Natural killer cell (primary cell): ENCODE results near the gene MAP1S. TPM values are rescaled to one million over a fixed set of nuclear protein-coding genes. Genes with fewer than 3 reads are reported as not detected.

Experiments used
- ATAC-seq, 3 donors: fragments of 150-1000 bp in 2 of 3; fragments of 200-7000 bp in 1 of 3; cut with Tn5 transposase; 1 replicate in 1 of 3; 2 replicates in 2 of 3; pipeline ENCODE4 v1.10.0; 2021; ENCODE audit warnings: mild to moderate bottlenecking in 2 of 3, moderate library complexity in 2 of 3
- DNase-seq, 2 donors: peaks; one replicate each; pipeline versions ENCODE4 v3.0.0 to v3.0.0-alpha.2; 2013 to 2021; ENCODE audit warnings: mixed read lengths in 1 of 2
- H3K27ac ChIP-seq: one replicate; pipeline ENCODE4 v1.5.1; 2013; ENCODE audit warnings: mild to moderate bottlenecking, low read length
- H3K27me3 ChIP-seq: one replicate; pipeline ENCODE4 v1.6.1; 2013; ENCODE audit warnings: low read length; ENCODE audit not compliant: control insufficient read depth, insufficient read depth
- H3K36me3 ChIP-seq: one replicate; pipeline ENCODE4 v1.6.1; 2013; ENCODE audit warnings: low read length; ENCODE audit not compliant: control insufficient read depth, insufficient read depth
- H3K4me1 ChIP-seq: one replicate; pipeline ENCODE4 v1.6.1; 2013; ENCODE audit warnings: low read length; ENCODE audit not compliant: control insufficient read depth, insufficient read depth
- H3K4me3 ChIP-seq: one replicate; pipeline ENCODE4 v1.5.1; 2013; ENCODE audit warnings: low read length
- H3K9me3 ChIP-seq: one replicate; pipeline ENCODE4 v1.6.1; 2013; ENCODE audit warnings: low read length; ENCODE audit not compliant: control insufficient read depth, insufficient read depth
- H3K27ac Mint-ChIP-seq, 2 donors: one replicate each; pipeline ENCODE4 v1.8.0; 2022; ENCODE audit warnings: mild to moderate bottlenecking in 2 of 2, mixed read lengths in 2 of 2, moderate library complexity in 1 of 2
- H3K27me3 Mint-ChIP-seq, 2 donors: one replicate each; pipeline ENCODE4 v1.8.0; 2022; ENCODE audit warnings: low read depth in 2 of 2, mixed read lengths in 2 of 2
- H3K36me3 Mint-ChIP-seq: one replicate; pipeline ENCODE4 v1.8.0; 2022; ENCODE audit warnings: mixed read lengths
- H3K4me1 Mint-ChIP-seq, 2 donors: one replicate each; pipeline ENCODE4 v1.8.0; 2022; ENCODE audit warnings: mixed read lengths in 2 of 2
- H3K4me3 Mint-ChIP-seq: one replicate; pipeline ENCODE4 v1.8.0; 2022; ENCODE audit warnings: mild to moderate bottlenecking, moderate library complexity, mixed read lengths
- H3K9me3 Mint-ChIP-seq, 2 donors: one replicate each; pipeline ENCODE4 v1.8.0; 2022; ENCODE audit warnings: mixed read lengths in 2 of 2
- WGBS: methylation state at CpG from one replicate; pipeline ENCODE4 v1.1.7; 2013; ENCODE audit warnings: missing lambda C conversion rate; ENCODE audit not compliant: insufficient coverage; 5-methylcytosine and 5-hydroxymethylcytosine counted together
- intact Hi-C: fragments of 100-400 bp; cut with micrococcal nuclease; formaldehyde crosslinking; loops from one replicate; pipeline ENCODE4 v1.14.2; 2022
- total RNA-seq, 4 donors: library from RNA; stranded (reverse); fragments of 120-200 nt in 1 of 4; gene quantifications; one replicate each; pipeline versions ENCODE4 v1.2.3 to v1.2.4, GENCODE V29; 2013 to 2022
- TF ChIP-seq, protein P1 (sequence below): fragments of 200-600 bp; IDR thresholded peaks from one replicate; pipeline ENCODE4 v1.8.0; 2022; ENCODE audit warnings: antibody characterized with exemption

The MAP1S gene
- total RNA-seq, 3 donors from 2014 or later (not counting 1 experiment from before 2014, with no cell fraction given), result 41.0 to 59.4 (median 45.8) TPM

DNA sequence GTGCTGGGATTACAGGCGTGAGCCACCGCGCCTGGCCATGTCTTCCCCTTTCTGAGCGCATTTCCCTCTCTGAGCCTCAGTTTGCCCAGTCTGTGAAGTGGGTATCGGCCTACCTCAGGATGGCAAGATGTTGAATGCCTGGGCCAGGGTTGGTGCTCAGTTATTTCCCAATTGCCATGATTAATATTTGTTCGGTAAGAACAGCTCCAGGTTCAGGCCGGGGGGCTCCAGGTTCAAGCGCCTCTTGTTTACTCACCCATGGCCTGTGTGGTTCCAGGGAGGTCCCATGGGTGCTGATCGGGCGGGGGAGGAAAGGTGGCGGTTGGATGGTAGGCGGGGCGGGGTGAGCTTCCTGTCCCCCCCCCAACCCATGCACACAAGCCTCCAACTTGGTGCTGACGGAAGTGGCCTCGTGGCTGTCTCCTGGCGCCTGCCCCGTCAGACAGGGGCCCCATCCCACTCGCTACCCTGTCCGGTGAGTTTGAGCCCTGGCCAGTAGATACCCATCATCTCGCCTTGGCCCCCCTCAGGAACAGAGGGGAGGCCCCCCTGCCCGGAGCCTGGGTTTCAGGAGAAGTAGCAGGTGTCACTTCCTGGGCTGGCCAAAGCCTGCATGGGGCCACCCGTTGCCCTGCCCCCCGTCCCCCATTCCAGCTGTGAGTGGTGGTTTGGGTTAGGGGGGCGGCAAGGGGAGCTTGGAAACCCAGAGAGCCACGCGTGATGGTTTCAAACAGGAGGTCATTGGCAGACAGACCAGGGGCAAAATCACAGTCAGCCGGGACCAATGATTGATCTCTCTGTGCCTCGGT is 32.0 kb downstream of the MAP1S start, which contains the start of gene FCHO1:
Gene FCHO1 (plus strand): TSS at position 375 of the 809 bp plus-strand sequence. CDS start 3,688 bp downstream, outside the sequence.
- H3K4me3 Mint-ChIP-seq, result peak within 1 kb of the TSS; percentile 92
- no peaks in the 10 kb centered on the region for H3K9me3 Mint-ChIP-seq
- ATAC-seq, result peak; percentile 70 to 75 (median 73)

DNA sequence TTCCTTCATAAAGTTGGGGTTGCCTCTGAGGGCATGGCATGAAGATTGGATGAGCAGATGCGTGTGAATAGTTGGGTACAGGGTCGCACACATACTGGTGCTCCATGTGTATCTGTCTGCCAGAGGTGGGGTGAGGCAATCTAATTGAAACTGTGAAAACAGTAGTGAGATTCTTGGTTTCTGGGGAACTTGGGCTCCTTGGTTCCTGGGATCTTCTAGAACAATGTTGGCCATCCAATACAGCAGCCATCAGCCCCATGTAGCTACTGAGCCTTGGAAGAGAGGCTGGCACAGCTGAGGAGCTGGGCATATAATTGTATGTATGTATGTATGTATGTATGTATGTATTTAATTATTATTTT is 32.6 kb downstream of the MAP1S start:
- Histone ChIP-seq H3K27me3 (no peaks in the 10 kb centered on the region), H3K27ac (peak overlapping the region; percentile 83), H3K9me3 (no peaks in the 10 kb centered on the region), H3K4me3 (peak overlapping the region; percentile 50), H3K36me3 (peaks cover 20% of the 10 kb centered on the region), H3K4me1 (peaks cover 87% of the 10 kb centered on the region)
- Mint-ChIP-seq H3K4me3 (peak overlapping the region; percentile 92), H3K27ac (peak overlapping the region; percentile 95), H3K27me3 (no peaks in the 10 kb centered on the region), H3K36me3 (no peaks in the 10 kb centered on the region), H3K4me1 (peaks cover 35 to 53% of the 10 kb centered on the region in 2 donors), H3K9me3 (no peaks in the 10 kb centered on the region)
- TF ChIP-seq, protein P1, sequence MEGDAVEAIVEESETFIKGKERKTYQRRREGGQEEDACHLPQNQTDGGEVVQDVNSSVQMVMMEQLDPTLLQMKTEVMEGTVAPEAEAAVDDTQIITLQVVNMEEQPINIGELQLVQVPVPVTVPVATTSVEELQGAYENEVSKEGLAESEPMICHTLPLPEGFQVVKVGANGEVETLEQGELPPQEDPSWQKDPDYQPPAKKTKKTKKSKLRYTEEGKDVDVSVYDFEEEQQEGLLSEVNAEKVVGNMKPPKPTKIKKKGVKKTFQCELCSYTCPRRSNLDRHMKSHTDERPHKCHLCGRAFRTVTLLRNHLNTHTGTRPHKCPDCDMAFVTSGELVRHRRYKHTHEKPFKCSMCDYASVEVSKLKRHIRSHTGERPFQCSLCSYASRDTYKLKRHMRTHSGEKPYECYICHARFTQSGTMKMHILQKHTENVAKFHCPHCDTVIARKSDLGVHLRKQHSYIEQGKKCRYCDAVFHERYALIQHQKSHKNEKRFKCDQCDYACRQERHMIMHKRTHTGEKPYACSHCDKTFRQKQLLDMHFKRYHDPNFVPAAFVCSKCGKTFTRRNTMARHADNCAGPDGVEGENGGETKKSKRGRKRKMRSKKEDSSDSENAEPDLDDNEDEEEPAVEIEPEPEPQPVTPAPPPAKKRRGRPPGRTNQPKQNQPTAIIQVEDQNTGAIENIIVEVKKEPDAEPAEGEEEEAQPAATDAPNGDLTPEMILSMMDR, result no peak
- intact Hi-C loops, result no loop called here
- DNase-seq, result no peak
- WGBS, result 2% methylated on average over 2 of the region's 2 CpGs
- ATAC-seq, result no peak

More for the DNA sequence above, 32.0 kb downstream of the MAP1S start, which contains the start of gene FCHO1:
- Histone ChIP-seq H3K27ac (peak within 1 kb of the TSS; percentile 83), H3K4me3 (peak within 1 kb of the TSS; percentile 50), H3K9me3 (no peaks in the 10 kb centered on the region), H3K27me3 (no peaks in the 10 kb centered on the region), H3K36me3 (peaks cover 17% of the 10 kb centered on the region), H3K4me1 (peaks cover 87% of the 10 kb centered on the region)
- peaks cover 35 to 58% of the 10 kb centered on the region in 2 donors for H3K4me1 Mint-ChIP-seq
- intact Hi-C loops, result no loop called here
- peak within 1 kb of the TSS; percentile 95 for H3K27ac Mint-ChIP-seq
- peak; percentile 77 to 94 for DNase-seq
- TF ChIP-seq, protein P1, result no peak
- no peaks in the 10 kb centered on the region for H3K36me3 Mint-ChIP-seq
- H3K27me3 Mint-ChIP-seq, result no peaks in the 10 kb centered on the region
- WGBS, result 5% methylated on average over 23 of the region's 28 CpGs

DNA sequence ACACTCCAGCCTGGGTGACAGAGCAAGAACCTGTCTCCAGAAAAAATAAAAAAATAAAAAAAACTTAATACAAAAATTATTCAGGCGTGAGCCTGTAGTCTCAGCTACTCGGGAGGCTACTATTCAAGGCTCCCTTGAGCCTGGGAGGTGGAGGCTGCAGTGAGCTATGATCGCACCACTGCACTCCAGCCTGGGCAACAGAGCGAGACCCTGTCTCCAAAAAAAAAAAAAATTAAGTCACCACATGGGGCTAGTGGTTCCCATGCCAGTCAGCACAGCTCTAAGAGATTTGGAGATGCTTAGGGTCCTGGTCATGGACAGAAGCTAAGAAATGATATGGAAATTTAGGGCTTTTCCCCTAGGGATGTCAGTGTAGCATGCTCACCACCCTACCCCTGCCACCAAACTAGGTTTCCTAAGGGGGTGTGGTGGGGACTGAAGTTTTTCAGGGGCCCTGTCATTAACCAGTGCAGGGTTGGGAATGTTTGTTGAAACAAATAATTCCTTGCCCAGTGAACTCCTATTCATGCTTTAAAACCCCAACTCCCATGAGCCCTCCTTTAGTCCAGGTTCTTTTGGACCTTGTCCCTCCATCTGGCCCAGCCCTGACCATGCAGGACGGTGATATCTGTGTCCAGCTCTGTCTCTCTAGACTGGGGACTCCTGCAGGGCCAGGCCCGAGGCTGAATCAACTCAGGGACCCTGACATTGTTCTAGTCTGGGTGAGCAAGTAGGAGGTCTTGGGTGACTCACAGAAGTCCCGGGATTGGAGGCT is 33.8 kb downstream of the MAP1S start:
- no peak overlapping the region for H3K4me3 ChIP-seq
- Mint-ChIP-seq H3K27me3 (no peaks in the 10 kb centered on the region), H3K36me3 (no peaks in the 10 kb centered on the region), H3K27ac (no peak overlapping the region), H3K4me1 (peaks cover 35 to 48% of the 10 kb centered on the region in 2 donors), H3K9me3 (no peaks in the 10 kb centered on the region), H3K4me3 (no peak overlapping the region)
- no peak for ATAC-seq
- no peak overlapping the region for H3K27ac ChIP-seq
- WGBS, result 80% methylated on average over 6 of the region's 7 CpGs
- DNase-seq, result no peak
- H3K9me3 ChIP-seq, result no peaks in the 10 kb centered on the region
- no peaks in the 10 kb centered on the region for H3K27me3 ChIP-seq
- intact Hi-C loops, result no loop called here
- H3K36me3 ChIP-seq, result peaks cover 24% of the 10 kb centered on the region
- TF ChIP-seq, protein P1, result no peak
- H3K4me1 ChIP-seq, result peaks cover 78% of the 10 kb centered on the region
